Activated T-cell treated with anti-CD3 and anti-CD28 coated beads, Interleukin-2, amount 50 U/mL, for 24 hours (primary cell): ENCODE data around the gene NCOA6.

Source experiments
- DNase-seq: peaks from one replicate; pipeline ENCODE4 v3.0.0-alpha.2; 2020
- H3K27ac Mint-ChIP-seq: 2 replicates; pipeline ENCODE4 v1.8.0; 2020; ENCODE audit warnings: mild to moderate bottlenecking, mixed read lengths
- H3K27me3 Mint-ChIP-seq: 2 replicates; pipeline ENCODE4 v1.8.0; 2020; ENCODE audit warnings: mixed read lengths
- H3K36me3 Mint-ChIP-seq: 2 replicates; pipeline ENCODE4 v1.8.0; 2020; ENCODE audit warnings: low read depth, mixed read lengths
- H3K4me1 Mint-ChIP-seq: 2 replicates; pipeline ENCODE4 v1.8.0; 2020; ENCODE audit warnings: low read depth, mixed read lengths
- H3K4me3 Mint-ChIP-seq: 2 replicates; pipeline ENCODE4 v1.8.0; 2020; ENCODE audit warnings: mild to moderate bottlenecking, moderate library complexity, mixed read lengths
- H3K9me3 Mint-ChIP-seq: 2 replicates; pipeline ENCODE4 v1.8.0; 2020; ENCODE audit warnings: mixed read lengths

NCOA6 gene

GRCh38 chr20:34711813-34712430 lies 113.5 kb downstream of the NCOA6 start:
- Mint-ChIP-seq H3K4me1 (peaks cover 30% of the 10 kb centered on the region), H3K27ac (no peak overlapping the region), H3K36me3 (peaks cover 37% of the 10 kb centered on the region), H3K9me3 (no peaks in the 10 kb centered on the region), H3K4me3 (no peak overlapping the region), H3K27me3 (peaks cover 6% of the 10 kb centered on the region)
- no peak for DNase-seq

GRCh38 chr20:34710861-34711574 lies 114.4 kb downstream of the NCOA6 start:
- H3K4me1 Mint-ChIP-seq = peaks cover 30% of the 10 kb centered on the region
- peak overlapping the region; percentile 80 for H3K4me3 Mint-ChIP-seq
- H3K27ac Mint-ChIP-seq = no peak overlapping the region
- H3K36me3 Mint-ChIP-seq = peaks cover 33% of the 10 kb centered on the region
- peaks cover 6% of the 10 kb centered on the region for H3K27me3 Mint-ChIP-seq
- no peaks in the 10 kb centered on the region for H3K9me3 Mint-ChIP-seq
- DNase-seq = no peak

DNA sequence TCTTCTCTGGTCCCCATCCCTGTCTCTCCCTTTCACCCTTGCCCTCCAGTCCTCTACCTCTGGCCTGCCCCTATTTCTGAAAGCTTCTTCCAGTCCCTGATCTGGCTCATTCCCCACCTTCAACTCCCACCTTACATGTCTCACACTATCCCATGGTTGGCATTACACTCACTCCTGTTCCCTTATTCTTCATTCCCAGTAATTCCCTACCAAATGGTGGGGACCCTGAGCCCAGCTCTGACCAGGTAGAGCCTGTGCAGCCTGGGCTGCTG lies 114.9 kb downstream of the NCOA6 start:
- peaks cover 6% of the 10 kb centered on the region for H3K27me3 Mint-ChIP-seq
- H3K27ac Mint-ChIP-seq = peak overlapping the region; percentile 80
- DNase-seq = no peak
- peaks cover 29% of the 10 kb centered on the region for H3K36me3 Mint-ChIP-seq
- peak overlapping the region; percentile 80 for H3K4me3 Mint-ChIP-seq
- H3K9me3 Mint-ChIP-seq = no peaks in the 10 kb centered on the region
- peaks cover 30% of the 10 kb centered on the region for H3K4me1 Mint-ChIP-seq

DNA sequence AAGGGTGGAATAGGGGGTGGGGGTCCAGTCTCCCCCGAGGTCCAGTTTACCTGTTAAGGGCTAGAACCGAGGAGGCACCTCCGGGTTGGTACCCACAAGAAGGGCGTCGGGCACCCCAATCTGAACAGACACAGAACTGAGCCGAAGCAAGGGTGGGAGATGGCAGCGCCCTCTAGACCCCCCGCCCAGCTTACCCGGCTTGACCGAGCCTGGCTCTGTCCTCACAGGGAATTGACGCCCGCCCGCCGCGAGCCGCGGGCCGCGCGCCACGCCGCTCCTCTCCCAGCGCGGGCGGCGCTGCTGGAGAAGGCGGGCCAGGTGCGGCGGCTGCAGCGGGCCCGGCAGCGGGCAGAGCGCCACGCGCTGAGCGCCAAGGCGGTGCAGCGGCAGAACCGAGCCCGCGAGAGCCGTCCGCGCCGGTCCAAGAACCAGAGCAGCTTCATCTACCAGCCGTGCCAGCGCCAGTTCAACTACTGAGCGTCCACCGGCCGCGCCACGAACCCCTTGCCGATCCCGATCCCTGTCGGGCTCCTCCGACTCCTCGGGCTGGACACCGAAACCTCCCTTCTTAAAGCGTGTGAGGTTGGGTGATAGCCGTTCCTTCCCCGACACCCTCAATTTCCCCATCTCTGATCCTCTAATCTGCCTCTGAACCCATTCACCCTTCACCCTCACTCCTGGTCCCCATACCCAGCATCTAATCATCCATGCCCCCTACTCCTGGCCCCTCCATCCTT lies 115.5 kb downstream of the NCOA6 start:
- no peak for DNase-seq
- no peaks in the 10 kb centered on the region for H3K9me3 Mint-ChIP-seq

GRCh38 chr20:34709044-34709830 lies 116.2 kb downstream of the NCOA6 start:
- H3K27ac Mint-ChIP-seq = peak overlapping the region; percentile 92
- peaks cover 37% of the 10 kb centered on the region for H3K4me1 Mint-ChIP-seq
- peaks cover 17% of the 10 kb centered on the region for H3K36me3 Mint-ChIP-seq

More for the DNA sequence above, 115.5 kb downstream of the NCOA6 start:
- H3K27ac Mint-ChIP-seq = peak overlapping the region; percentile 92
- H3K36me3 Mint-ChIP-seq = peaks cover 25% of the 10 kb centered on the region
- H3K27me3 Mint-ChIP-seq = peaks cover 6% of the 10 kb centered on the region
- peaks cover 32% of the 10 kb centered on the region for H3K4me1 Mint-ChIP-seq
- H3K4me3 Mint-ChIP-seq = peak overlapping the region; percentile 83

DNA sequence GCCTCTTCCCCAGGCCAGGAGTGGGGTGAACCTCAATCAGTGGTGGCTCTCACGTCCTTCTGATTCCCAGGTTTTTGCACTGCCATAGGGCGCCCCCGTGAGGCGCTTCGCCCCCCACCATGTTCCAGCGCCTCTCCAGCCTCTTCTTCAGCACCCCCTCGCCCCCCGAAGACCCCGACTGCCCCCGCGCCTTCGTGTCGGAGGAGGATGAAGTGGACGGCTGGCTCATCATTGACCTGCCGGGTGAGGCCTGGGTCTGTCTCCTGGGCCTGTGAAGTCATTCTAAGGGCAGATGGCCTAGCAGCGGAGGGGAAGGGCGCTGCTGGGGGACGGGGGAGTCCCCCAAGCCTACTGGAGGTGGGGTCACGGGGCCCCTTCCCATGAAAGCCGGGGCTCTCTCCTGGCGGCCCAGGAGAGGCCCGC lies 116.8 kb downstream of the NCOA6 start:
- no peaks in the 10 kb centered on the region for H3K9me3 Mint-ChIP-seq
- DNase-seq = peak; percentile 76
- peaks cover 6% of the 10 kb centered on the region for H3K27me3 Mint-ChIP-seq
- peak overlapping the region; percentile 92 for H3K27ac Mint-ChIP-seq
- H3K4me1 Mint-ChIP-seq = peaks cover 37% of the 10 kb centered on the region
- H3K4me3 Mint-ChIP-seq = peak overlapping the region; percentile 83
- peaks cover 15% of the 10 kb centered on the region for H3K36me3 Mint-ChIP-seq

More at GRCh38 chr20:34709044-34709830, 116.2 kb downstream of the NCOA6 start:
- peak overlapping the region; percentile 83 for H3K4me3 Mint-ChIP-seq
- H3K27me3 Mint-ChIP-seq = peaks cover 6% of the 10 kb centered on the region
- peak; percentile 89 for DNase-seq
- no peaks in the 10 kb centered on the region for H3K9me3 Mint-ChIP-seq

- no peak overlapping the region for H3K27ac Mint-ChIP-seq
- DNase-seq = no peak
- H3K4me3 Mint-ChIP-seq = no peak overlapping the region
- H3K36me3 Mint-ChIP-seq = peaks cover 6% of the 10 kb centered on the region
- H3K4me1 Mint-ChIP-seq = peaks cover 35% of the 10 kb centered on the region
- H3K9me3 Mint-ChIP-seq = no peaks in the 10 kb centered on the region
- peaks cover 12% of the 10 kb centered on the region for H3K27me3 Mint-ChIP-seq
Measured at GRCh38 chr20:34706912-34707784, 118.3 kb downstream of the NCOA6 start.

DNA sequence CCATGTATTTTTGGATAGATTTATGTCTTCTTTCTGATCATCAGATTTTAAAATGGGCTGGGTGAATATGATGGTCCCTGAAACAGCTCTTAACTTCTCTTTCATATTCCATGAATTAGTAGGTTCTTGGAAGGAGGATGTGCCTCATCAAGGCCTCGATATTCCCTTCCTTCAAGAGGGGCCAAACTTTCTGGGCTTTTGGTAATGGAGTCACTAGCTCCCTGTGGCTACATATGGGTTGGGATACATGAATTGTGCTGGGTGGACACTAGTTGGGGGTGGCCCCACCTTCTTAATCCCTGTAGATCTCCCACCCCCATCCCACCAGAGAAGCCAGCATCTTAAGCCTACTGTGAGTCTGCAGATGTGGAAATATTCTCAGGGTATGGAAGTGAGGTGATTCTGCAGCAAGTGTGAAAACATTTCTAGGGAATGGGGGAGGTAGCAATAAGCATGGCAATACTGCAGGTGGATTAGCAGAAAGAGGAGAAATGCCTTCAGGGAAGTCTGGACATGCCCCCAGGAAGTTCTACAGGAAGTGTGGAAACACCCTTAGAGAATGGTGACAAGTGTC lies 119.1 kb downstream of the NCOA6 start:
- Mint-ChIP-seq H3K9me3 (no peaks in the 10 kb centered on the region), H3K4me3 (no peak overlapping the region), H3K36me3 (peaks cover 5% of the 10 kb centered on the region), H3K27ac (no peak overlapping the region), H3K4me1 (peaks cover 35% of the 10 kb centered on the region), H3K27me3 (peaks cover 14% of the 10 kb centered on the region)
- DNase-seq = no peak

DNA sequence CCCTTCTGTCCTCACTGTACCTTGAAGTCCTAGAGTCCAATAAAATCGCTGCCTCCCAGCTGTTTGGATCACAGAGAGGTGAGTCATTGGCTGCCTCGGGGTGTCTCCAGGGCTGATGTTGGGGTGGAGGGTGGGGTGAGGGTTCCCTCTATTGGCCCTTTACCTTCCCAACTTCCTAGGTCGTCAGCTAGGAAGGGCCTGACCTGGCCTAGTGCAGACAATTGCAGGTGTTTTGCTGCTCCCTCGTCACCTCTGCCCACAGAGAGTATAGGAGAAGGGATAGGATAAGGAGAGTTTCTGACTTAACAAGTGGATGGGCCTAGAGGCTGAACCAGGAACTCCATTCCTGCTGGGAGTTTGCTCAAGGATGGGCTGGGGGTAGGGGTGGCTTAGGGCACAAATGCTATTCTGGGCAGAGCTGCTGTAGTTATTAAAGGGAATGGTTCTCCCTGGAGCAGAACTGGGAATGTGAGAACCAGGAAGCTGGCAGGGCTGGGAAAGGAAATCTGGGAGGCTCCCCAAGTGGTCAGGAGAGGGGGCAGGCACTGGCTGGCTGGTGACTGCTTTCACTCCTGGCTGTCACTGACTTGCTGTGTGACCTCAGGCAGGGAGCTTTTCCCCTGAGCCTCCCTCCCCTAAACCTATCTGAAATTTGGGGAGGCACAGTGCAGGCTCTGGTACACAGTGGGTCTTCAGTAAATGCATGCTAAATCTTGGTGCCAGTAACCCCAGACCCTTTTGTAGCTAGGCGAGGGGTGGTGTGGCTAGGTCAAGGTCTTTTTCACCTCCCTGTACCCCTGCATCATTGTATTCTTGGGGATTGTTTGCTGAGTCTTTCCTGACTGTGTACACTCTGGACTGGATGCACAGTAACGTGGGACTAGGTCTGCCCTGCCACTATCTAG lies 119.8 kb downstream of the NCOA6 start:
- no peak for DNase-seq
- Mint-ChIP-seq H3K27me3 (peaks cover 14% of the 10 kb centered on the region), H3K27ac (peak overlapping the region; percentile 29), H3K9me3 (no peaks in the 10 kb centered on the region), H3K36me3 (peaks cover 5% of the 10 kb centered on the region), H3K4me3 (peak overlapping the region; percentile 77), H3K4me1 (peaks cover 33% of the 10 kb centered on the region)

GRCh38 chr20:34705008-34705396 lies 120.4 kb downstream of the NCOA6 start:
- DNase-seq = no peak
- peaks cover 28% of the 10 kb centered on the region for H3K4me1 Mint-ChIP-seq
- H3K27me3 Mint-ChIP-seq = peaks cover 9% of the 10 kb centered on the region
- peak overlapping the region; percentile 77 for H3K4me3 Mint-ChIP-seq
- peaks cover 3% of the 10 kb centered on the region for H3K36me3 Mint-ChIP-seq
- H3K27ac Mint-ChIP-seq = peak overlapping the region; percentile 88
- H3K9me3 Mint-ChIP-seq = no peaks in the 10 kb centered on the region

- Mint-ChIP-seq H3K4me1 (peaks cover 25% of the 10 kb centered on the region), H3K27me3 (peaks cover 9% of the 10 kb centered on the region), H3K9me3 (no peaks in the 10 kb centered on the region), H3K4me3 (peak within 1 kb of the TSS; percentile 86), H3K27ac (peak within 1 kb of the TSS; percentile 88), H3K36me3 (peaks cover 3% of the 10 kb centered on the region)
- peak; percentile 85 for DNase-seq
Measured at GRCh38 chr20:34704177-34705007, 121.1 kb downstream of the NCOA6 start, which contains the start of gene TP53INP2. Gene TP53INP2 (plus strand): TSS chr20:34704344. CDS start chr20:34708740, 4,396 bp downstream.
